Right forelimb (tissue), 1 donor: ENCODE measurements around the gene EFCC1.

ENCODE experiments used
- DNase-seq: peaks from one replicate; pipeline ENCODE4 v3.0.0-alpha.2; 2018

EFCC1 gene

DNA sequence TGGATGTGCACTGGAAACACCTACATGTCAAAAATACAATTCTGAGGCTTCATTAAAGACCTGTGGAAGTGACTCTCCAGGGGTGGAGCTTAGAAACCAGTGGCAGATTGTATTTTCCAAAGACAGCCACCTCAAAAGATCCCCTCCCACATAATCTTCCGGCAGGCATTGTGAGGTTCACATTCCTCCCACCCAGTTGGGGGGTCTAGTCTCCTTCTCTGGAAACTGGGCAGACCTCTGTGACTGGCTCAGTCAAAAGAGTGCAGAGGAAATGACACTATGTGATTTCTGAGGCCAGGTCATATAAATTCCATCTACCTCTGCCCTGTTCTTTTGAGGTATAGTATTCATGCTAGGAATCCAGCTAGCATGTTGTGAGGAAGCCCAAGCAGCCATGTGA lies 5.4 kb upstream of the EFCC1 start:
- no peak for DNase-seq

DNA sequence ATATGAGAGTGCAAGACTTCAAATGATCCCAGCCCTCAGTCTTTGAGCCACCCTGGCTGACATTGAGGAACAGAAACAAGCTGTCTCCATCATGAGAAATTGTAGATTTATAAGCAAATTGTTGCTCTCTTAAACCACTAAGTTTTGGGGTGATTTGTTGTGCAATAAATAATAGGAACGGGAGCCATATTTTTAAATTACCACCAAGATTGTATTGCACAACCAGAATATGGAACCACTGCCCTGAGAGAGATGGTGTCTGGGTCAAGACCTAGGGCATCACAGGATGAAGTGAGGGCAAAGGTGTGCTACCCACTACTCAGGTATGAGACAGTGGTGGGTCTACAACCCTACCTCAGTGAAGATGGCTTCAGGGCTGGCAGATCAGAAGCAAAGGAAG lies 4.9 kb upstream of the EFCC1 start:
- DNase-seq, result no peak

DNA sequence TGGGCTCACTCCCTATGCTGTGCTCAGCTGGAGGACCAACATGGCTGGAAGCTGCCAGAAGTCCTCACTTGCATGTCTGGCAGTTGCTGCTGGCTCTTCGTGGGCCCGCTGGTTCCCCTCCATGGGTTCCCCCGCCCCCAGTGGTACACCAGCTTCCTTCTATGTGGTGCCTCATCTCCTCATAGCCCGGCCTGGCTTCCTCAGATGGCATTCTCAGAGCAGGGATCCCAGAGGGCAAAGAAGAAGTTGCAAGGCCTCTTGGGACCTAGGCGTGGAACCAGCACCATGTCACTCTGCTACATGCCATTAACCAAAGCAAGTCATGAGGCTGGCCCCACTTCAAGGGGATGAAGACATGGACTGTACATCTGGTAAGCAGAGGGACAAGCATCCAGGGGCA lies 4.4 kb upstream of the EFCC1 start:
- DNase-seq, result no peak

DNA sequence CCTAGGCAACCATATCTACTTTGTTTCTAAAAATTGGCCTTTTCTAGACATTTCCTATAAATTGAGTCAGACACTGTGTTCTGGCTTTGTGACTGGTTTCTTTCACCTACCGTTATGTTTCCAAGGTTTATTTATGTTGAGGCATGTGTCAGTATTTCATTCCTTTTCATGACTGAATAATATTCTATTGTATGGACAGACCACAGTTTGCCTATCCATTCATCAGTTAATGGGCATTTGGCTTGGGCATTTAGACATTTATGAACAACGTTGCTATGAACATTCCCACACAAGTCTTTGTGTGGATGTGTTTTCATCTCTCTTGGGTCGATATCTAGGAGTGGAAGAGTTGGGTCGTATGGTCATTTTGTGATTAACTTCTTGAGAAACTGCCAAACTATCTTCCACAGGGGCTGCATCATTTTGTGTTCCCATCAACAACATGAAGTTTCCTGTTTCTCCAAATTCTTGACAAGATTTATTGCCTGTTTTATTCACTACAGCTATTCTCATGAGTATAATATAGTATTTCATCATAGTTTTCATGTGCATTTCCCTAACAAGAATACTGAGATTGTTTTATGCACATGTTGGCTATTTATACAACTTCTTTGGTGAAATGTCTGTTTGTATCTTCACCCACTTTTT lies 3.5 kb upstream of the EFCC1 start:
- no peak for DNase-seq

DNA sequence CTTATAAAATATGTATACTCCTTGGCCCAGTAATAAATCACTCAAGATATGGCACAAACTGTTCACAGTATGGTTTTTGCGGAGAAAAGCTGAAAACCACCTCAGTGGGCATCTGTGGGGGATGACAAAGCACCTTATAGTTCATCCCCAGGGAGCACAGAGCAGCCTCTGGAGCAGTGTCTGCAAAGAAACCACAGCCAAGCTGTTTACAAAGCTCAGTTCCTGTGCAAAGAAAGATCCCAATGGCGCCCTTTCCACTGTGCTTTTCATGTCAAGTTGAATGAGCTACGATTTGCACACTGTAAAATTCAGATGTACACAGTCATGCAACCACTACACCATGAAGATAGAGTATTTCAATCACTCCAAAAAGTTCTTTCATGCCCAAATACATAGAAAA lies 2.5 kb upstream of the EFCC1 start:
- no peak for DNase-seq

DNA sequence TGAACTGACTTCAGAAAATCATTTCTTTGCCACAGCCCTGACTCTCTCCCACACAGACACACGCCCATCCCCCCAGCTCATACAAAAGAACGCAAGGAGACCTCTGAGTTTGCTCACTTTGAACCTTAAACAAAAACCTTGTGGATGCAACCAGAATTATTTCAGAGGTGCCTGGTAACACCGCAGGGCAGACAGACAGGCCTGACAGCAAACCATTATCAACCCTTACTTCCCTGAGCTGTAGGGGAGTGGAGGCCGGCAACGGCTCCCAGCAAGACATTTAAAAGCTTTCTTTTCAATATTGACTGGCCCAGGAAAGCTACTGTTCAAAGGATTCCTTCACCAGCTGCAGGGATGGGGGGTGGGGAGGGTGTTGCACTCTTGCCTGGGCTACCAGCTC lies 2.0 kb upstream of the EFCC1 start:
- no peak for DNase-seq

DNA sequence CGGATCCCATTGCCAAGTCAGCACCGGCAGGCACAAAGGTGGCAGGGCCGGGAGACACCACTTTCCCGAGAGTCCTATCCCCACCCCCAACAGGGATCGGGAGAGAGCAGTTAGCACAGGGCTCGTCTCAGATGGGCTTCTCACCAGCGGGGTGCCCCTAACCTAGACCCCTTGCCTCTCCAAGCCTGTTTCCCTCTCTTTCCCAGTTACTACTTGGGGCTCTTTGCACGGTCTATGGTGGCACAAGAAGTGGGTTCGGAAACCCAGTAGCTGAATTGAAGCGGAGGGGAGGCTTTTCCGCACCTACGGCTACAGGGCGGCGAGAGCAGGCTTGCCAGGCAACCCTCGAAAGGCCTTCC lies 383 bp upstream of the EFCC1 start:
- DNase-seq, result no peak

DNA sequence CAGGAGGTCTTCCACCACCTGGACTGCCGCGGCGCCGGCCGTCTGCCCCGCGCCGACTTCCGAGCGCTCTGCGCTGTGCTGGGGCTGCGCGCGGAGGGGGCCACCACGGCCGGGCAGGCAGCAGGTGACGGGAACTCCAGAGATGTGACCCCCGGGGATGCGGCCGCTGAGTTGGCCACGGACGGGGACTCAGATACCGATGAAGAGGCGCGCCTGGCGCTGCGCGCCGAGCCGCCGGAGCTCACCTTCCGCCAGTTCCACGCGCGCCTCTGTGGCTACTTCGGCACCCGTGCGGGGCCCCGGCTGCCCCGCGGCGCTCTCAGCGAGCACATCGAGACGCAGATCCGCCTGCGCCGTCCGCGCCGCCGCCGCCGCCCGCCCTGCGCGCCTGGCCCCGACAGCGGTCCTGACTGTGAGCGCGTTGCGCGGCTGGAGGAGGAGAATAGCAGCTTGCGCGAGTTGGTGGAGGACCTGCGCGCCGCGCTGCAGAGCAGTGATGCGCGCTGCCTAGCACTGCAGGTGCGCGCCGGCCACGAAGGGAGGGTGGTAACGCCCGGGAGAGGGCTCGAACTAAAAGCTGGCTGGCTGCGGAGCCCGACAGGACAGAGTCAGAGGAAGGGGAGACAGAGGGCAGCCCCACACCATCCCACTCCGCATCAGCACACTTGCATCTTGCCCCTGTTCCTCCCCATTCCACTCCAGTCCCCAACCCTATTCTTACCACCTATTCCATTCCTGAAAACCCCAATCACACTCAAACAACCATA lies 885 bp downstream of the EFCC1 start:
- no peak for DNase-seq

DNA sequence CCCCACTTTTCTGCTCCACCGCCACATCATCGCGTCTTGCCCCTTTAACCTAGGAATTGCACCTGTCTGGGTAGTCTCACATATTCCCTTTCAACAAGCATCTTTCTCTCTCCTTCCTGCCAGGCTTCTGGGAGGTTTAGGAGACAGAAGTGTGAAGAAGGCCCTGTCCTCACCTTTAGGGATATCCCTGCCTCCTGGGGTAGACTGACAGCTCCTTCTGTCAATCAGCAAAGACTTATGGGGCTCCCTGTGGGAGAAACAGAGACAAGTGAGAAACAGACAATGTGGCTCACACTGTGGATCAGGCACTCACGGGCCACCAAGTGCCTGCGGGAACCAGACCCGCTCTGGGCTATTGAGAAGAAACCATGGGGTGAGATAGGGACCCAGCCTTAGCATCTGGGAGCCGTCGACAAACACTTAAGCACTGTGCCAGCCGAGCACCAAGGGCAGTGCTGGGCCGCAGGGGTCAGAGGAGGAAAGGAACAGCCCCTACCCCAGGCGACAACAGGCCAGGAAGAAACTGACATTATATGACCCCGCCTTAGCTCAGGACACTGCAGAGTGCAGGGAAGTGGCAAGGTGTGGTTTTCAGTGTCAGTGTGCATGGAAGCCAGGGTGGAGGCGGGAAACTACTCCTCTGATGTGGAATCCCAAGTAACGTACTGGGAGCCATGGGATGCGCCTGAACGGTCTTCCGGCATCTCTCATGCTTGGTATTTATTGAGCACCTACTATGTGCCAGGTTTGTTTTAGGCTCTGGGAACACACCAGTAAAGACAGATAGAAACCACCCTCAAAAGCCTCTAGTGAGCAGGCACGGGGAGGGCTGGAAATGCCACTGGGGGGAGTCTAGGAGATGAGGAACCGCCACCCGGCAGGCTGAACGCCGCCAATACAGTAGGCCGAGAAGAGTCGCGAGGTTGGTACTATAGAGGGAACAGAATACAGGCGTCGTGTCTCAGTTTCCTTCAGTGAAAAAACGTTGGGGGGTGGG lies 1.8 kb downstream of the EFCC1 start:
- no peak for DNase-seq

DNA sequence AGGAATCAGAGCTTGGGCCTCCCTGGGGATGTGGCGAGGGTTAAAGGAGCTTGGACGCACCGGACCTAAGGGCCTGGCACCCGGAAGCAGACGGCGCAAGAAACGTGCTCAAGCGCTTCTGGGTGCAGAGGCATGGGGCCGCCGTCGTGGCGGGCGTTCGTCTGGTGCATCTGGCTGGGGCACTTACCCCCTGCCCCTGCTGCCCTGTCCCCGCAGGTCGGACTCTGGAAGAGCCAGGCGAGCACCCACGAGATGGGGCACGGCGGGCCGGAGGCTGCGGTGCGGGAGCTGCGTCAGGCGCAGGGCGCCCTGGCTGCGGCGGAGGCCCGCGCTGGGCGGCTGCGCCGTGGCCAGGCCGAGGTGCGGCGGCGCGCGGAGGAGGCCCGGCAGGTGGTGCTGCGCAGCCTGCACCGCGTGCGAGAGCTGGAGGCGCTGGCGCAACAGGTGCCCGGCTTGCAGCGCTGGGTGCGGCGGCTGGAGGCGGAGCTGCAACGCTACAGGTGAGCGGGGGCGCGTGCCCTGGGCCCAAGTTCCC lies 2.5 kb downstream of the EFCC1 start:
- DNase-seq, result no peak

DNA sequence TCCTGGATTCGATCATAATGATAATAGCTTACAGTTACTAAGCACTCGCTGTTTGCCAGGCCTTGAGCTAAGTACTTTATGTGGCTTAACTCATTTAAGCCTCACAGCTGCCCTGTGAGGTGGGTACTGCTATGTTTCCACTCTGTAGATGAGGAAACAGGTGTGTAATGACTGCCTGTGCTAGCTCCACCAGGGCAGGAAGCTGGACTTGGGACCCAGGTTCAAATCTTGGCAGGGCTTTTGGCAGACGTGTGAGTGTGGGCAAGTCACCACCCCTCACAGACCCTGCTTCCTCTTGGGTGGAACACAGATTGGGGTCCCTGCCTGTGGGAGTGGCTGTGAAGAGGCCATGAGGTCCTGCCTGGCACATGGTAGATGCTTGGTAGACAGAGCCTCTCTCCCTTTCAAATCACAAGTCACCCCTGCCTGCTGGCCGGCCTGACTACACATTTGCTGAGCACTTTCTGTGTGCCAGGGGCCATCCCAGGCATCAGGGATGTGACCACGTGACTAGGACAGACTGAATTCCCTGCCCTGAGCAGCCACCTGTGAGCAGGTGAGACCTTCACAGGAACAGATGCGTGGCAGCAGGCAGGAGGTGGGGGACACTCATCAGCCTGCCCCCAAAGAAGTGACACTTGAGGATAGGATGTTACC lies 3.7 kb downstream of the EFCC1 start:
- no peak for DNase-seq

DNA sequence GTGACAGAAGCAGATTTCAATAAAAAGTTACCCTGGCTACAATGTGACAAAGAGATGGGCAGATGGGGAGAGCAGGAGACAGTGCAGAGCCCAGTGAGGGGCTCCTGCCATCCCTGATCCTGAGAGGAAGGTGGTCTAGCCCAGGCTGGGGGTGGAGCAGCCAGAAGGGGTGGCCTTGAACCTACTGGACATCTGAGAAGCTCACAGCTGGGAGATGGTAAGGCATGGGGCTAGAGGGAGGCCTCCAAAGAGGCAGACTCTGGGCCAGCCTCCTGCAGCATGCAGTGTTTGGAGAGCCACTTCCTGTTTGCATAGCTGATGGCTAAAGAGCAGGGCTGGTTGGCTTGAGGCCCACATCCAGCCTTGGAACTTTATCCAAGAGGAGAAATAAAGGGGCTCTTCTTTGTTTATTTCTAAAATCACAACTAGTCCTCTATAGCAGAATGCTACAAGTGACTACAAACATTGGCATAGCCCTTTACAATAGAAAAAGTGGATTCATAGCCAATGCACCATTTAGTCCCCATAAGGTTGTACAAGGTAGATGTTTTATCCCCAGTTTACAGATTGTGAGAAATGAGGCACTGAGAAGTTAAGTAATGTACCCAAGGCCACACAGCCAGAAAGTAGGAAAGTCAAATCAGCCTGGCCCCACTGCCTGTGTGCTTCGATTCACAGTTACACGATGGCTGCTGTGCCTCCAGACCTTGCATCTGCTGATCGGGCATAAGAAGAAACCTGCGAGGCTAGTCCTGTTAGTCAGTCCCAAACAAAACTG lies 4.6 kb downstream of the EFCC1 start:
- DNase-seq, result no peak

DNA sequence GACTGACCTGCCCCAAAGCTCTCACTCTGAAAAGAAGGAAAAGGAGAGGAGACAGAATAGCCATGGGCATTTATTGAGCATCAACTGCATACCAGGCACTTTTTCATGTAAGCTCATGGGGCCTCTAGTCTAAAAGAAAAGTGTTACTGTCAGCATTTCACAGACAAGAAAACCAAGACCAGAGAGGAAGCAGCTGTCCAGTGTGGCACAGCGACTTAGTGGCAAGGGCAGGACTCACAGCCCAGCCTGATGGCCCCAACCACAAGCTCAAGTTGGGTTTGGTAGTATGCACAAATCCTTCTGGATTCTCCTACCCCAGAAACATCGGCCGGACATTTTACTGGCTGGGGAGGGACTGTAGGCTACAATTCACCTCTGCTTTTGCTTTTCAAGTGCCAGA lies 5.8 kb downstream of the EFCC1 start:
- DNase-seq, result no peak

DNA sequence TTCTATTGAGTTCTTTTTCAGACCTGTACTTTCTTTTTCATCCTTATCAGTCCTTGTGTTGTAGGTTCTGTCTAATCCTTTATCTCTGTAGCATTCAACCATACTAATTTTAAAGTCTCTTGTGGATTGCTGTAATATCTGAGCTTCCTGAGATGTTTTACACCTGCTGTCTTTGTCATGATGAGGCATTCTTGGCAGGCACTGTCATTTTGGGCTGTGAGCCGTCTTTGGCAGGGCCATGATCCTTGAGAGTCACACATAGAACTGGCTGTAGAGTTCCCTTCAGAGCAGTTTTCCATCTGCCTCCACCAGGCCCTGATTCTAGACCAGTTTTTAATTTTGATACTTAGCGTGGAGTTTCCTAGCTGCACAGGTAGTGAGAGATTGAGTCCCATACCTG lies 6.7 kb downstream of the EFCC1 start:
- peak; percentile 23 for DNase-seq

DNA sequence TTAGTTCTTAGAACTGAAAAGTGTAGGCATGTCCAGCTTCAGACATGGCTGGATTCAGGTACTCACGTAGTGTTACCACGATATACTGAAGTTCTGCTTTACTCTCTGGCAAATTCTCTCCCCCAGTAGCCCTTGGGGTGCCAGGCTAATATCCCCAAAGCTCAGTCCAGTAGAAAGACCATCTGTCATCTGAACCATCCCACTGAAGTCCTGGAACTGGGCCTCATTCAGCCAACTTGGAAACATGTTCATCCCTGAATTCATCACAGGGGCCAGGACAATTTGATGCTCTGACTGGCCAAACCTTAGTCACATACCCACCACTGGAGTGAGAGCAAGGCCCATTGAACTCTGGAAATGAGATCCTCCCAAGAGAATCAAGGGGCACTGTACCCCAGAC lies 8.2 kb downstream of the EFCC1 start:
- DNase-seq, result peak; percentile 0

DNA sequence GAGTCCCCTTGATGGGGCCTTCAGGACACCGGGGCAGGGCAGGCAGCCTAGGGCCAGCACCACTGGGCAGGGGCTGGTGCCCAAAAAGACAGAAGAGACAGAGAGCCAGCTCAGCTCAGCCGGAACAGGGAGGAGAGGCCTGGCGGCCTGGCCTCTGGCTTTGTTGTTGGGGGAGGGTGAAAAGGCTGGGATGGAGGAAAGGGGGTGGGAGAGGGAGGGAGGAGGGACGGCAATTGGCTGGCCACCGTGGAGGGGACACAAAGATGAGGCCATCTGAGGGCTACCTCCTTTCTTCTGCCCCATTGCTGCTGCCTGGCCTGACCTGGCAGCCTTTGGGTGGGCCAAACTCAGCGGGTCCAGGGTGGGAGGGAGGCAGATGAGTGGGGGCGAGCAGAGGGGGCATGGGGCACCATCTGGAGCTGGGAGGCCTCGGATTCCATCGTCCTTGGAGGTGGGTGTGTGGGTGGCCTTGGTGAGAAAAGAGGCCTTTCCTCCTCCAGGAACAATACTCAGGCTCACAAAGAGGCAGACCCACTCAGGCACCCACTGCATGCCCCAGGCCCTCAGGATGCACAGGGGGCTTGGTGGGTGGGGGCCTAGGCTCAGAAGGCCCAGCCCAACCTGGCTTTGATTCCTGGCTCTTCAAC lies 9.3 kb downstream of the EFCC1 start:
- DNase-seq, result peak; percentile 32

DNA sequence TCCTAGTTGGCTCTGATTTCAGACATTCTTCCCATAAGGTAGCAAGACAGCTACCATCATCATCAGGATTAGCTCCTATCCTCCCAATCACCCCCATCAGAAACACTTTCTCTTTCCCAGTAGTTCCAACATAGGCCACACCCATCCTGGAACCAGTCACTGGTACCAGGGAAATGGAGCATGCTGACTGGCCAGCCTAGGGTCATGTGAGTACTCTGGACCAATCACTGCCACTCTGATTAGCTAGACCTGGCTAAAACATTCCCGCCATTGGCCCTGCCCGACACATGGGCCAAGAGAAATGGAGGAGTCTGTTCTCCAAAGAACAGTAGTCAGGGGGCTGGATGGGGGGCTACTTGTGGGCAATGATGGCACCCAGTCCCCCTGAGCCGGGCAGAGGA lies 12.4 kb downstream of the EFCC1 start:
- DNase-seq, result no peak

DNA sequence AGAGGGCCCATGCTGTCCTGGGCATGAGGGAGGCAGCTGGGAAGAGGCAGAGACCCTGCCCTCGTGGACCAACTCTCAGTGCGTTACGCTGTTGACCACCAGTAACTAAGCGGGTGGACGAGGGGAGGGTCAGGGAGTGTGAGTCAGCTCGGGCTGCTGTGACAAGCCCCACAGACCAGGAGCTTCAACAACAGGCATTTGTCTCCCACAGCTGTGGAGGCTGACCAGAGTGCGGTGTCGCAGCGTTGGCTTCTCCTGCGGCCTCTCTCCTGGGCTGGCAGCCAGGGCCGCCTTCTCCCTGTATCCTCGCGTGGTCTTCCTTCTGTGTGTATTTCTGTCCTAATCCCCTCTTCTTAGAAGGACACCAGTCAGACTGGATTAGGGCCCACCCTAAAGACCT lies 13.0 kb downstream of the EFCC1 start:
- no peak for DNase-seq

DNA sequence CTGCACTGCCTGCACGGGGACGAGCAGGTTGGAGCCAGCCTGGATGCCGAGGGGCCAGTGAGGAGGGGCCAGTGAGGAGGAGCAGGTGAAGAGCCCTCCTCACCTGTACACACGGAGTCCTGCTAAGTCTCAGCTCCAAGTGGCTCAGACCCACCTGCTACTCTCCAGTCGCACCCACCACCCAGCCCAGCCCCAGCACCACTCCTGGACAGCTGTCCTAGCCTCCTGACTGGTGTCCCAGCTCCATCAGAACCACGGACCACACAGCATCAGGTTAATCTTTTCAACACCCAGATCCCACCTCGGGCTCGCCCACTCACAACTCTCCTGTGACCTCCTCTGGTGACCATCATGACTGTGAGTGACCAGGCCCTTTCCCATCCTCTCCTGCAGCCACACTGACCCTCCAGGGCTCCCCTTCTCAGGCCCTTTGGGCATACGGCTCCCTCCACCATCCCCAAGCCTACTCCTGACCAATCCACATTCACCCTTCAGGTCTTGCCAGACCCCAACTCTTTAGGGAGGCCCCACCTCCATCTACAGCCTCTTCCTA lies 13.8 kb downstream of the EFCC1 start:
- DNase-seq, result no peak

DNA sequence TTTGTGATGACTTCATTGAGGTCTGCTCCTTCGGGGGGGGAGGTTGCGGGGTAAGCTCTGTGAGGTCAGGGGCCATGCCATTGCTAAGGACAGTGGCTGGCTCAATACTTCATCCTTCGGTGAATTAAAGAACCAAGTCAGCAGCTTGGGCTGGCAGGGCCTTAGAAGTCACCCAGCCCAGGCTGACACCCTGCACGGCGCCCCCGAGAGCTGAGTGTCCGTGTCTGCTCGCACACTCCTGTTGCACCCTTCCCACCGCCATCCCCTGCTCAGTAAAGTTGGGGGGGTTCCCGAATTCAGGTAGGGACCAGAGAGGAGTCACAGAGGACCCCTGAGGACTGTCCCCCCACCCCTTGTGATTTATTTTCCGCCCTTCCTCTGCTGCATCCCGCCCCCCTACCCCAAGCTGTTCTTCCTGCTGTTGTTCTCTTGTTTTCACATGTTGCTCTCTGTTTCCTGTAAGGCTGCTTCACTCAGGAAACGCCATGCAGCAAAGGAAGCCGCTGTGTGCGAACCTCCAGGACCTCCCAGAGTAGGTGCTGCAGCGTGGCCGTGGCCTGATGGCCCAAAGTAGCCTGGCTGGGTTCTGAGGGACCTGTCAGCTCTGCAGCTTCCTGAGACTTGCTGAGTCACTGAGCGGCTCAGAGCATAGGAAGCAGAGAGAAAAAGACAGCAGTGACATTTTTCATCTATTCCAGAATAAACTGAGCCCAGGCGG lies 14.4 kb downstream of the EFCC1 start:
- DNase-seq, result no peak

DNA sequence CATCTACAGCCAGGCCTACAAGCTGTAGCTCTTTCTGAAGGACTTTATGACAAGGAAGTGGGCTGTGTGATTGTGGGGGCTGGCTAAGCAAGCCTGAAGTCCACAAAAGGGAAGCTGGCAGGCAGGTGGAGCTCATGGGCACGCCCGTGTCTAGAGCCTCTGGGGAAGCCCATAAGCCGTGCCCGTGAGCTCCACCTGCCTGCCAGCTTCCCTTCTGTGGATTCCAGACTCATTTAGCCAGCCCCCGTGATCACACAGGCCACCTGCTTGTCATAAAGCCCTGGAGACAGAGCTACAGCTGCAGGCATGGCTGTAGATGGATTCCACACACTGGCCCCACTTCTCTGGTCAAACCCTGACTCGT lies 15.2 kb downstream of the EFCC1 start:
- no peak for DNase-seq
